ENCODE data around the gene DUS3L.
"Not testable (repeated sequence)": the region's sequence is repeated elsewhere in the genome, so short reads cannot be mapped to it uniquely, and the experiment has no call there.

DUS3L gene

DNA sequence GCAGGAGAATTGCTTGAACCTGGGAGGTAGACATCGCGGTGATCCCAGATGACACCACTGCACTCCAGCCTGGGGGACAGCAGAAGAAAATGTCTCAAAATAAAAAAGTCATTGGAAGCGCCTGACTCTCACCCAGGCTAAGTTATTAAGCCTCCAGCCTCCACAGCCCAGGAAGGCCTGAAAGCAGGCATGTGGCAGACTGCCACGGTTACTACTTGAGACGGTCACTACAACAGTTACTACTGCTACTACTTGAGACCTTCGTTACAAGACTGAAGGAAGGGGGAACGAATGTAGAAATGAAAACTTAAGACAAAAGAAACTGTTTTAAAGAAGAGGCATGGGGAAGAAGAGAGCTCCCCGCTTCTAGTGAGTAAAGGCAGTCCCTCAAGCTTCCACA lies 16.0 kb downstream of the DUS3L start:
- DNase-seq (ENCODE audit: low read depth in 2 of 2), result no peak

DNA sequence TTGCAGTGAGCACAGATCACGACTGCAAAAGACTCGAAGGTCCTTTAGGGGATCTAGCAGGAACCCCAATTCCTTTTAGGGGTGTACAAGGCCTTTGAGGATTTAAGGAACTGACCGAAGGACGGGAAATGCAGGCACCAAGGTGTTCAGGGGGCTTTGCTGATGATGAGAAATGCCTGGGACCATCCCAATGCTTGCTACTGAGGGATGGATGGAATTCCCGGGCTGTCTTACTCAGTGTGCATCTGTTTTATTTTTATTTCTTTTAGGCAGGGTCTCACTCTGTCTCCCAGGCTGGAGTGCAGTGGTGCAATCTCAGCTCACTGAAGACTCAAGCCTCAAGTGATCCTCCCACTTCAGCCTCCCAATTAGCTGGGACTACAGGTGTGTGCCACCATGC lies 17.7 kb downstream of the DUS3L start:
- no peak for DNase-seq (ENCODE audit: low read depth in 2 of 2)

DNA sequence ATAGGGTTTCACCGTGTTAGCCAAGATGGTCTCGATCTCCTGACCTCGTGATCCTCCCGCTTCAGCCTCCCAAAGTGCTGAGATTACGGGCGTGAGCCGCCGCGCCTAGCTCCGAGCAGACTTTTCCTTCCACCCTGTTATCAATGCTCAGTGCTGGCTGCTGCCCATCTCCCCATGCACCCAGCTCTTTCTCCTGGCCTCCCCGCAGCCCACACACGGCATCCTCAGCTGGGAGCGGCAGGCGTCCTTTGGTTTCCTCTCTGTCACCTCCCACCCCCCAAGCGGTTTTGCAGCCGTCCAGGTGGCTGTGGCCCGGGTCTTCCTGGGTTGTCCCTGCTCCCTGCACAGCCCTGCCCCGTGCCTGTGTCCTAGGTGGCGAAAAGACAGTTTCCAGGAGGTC lies 18.5 kb downstream of the DUS3L start:
- no peak for DNase-seq (ENCODE audit: low read depth in 2 of 2)

DNA sequence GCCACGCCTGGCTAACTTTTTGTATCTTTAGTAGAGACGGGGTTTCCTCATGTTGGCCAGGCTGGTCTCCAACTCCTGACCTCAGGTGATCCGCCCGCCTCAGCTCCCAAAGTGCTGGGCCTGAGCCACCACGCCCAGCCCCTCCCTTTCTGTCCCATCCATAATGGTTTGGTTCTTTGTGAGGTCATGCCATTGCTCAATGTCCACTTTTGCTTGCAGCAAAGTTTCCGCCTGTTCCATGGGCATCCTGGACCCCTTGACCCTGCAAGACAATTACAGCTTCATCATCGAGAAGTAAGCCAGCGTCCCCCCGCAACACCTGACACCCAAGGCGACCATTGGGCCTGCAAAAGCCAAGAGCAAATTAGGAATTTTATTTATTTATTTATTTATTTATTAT lies 23.0 kb downstream of the DUS3L start:
- DNase-seq (ENCODE audit: low read depth in 2 of 2), result no peak

DNA sequence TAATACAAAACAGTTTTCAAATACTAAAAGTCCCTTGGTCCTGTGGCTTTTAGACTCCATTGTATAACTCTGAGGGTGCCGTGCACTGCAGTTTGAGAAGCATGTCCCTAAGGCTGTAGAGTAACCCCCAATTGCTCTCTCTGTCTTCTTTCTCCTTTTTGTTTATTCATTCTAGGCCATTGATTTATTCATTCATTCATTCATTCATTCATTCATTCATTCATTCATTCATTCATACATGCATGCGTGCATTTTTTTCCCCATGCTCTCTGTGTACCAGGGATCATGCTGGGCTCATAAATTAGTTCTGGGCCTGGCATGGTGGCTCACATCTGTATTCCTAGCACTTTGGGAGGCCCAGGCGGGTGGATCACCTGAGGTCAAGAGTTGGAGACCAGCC lies 25.7 kb downstream of the DUS3L start:
- no peak for DNase-seq (ENCODE audit: low read depth in 2 of 2)

DNA sequence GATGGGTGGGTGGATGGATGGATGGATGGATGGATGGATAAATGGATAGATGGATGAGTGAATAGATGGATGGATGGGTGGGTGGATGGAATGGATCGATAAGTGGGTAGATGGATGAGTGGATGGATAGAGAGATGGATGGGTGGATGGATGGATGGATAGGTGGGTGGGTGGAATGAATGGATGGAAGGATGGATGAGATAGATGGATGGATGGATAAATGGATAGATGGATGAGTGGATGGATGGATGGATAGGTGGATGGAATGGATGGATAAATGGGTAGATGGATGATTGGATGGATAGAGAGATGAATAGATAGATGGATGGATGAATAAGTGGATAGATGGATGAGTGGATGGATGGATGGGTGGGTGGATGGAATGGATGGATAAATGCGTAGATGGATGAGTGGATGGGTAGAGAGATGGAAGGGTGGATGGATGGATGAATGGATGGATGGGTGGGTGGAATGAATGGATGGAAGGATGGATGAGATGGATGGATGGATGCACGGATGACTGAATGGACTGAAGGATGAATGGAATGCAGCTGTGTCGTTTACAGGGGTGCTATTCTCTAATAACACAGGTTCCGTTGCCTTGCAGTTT lies 28.2 kb downstream of the DUS3L start:
- DNase-seq (ENCODE audit: low read depth in 2 of 2), result no peak

DNA sequence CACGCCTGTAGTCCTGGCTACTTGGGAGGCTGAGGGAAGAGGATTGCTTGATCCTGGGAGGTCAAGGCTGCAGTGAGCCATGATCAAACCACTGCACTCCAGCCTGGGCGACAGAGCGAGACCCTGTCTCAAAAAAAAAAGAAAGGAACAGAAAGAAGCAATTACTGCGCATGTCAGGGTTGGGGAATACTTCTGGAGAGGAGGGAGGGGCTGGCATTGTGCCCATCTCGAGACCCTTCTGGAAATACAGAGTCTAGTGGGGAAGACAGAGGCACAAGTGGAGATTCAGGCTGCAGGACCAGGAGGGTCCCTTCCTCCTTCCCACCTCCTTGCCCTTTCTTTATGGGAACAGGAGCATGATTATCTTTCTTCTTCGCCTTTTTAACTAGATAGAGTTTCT lies 37.2 kb downstream of the DUS3L start:
- no peak for DNase-seq (ENCODE audit: low read depth in 2 of 2)

DNA sequence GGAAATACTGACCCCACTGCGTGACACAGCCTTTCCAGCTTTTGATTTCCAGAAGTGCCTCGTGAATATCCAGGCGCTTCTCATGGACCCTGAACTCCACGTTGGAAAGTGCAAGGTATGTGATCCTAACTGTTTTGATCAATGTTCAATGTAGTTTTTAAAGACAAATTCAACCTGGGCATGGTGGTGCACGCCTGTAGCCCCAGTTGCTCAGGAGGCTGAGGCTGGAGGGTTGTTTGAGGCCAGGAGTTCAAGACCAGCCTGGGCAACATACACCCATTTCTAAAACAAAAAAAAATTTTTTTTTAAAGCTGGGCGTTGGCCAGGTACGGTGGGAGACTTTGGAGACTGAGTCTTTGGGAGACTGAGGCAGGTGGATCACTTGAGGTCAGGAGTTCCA lies 39.3 kb downstream of the DUS3L start:
- no peak for DNase-seq (ENCODE audit: low read depth in 2 of 2)

DNA sequence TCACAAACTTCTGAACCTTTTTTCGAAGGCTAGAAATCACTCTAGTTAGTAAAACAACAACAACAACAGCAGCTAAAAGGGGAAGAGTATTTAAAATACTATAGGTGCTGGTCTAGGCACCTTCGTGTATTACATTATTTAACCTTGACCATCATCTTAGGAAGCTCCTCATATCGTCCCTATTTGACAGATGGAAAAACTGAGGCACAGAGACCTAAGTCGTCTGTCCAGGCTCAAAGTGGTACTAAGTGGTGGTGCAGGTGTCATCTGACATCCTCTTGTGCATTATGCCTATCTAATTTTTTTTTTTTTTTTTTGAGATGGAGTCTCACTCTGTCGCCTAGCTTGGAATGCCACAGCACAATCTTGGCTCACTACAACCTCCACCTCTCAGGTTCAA lies 41.5 kb downstream of the DUS3L start:
- DNase-seq (ENCODE audit: low read depth in 2 of 2), result no peak

DNA sequence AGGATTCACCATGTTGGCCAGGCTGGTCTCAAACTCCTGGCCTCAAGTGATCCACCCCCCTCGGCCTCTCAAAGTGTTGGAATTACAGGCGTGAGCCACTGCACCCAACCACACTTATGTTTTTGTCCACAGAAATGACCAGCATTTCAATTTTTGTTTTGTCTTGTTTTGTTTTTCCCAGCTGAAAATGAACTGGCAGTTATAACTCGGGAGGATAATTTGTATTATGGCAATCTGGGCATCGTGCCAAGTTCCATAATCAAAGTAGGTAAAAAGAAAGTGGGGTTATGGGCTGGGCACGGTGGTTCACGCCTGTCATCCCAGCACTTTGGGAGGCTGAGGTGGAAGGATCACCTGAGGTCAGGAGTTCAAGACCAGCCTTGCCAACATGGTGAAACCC lies 42.0 kb downstream of the DUS3L start:
- not testable (repeated sequence) for DNase-seq (ENCODE audit: low read depth in 2 of 2)

DNA sequence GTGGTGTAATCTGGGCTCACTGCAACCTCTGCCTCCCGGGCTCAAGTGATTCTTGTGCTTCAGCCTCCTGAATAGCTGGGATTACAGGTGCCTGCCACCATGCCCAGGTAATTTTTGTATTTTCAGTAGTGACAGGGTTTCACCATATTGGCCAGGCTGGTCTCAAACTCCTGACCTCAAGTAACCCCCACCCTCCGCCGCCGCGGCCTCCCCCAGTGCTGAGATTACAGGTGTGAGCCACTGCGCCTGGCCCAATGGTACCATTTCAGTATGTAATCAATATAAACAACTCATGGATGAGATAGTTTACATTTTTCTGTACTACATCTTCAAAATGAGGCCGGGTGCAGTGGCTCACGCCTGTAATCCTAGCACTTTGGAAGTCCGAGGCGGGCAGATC lies 46.0 kb downstream of the DUS3L start:
- DNase-seq (ENCODE audit: low read depth in 2 of 2), result not testable (repeated sequence)

DNA sequence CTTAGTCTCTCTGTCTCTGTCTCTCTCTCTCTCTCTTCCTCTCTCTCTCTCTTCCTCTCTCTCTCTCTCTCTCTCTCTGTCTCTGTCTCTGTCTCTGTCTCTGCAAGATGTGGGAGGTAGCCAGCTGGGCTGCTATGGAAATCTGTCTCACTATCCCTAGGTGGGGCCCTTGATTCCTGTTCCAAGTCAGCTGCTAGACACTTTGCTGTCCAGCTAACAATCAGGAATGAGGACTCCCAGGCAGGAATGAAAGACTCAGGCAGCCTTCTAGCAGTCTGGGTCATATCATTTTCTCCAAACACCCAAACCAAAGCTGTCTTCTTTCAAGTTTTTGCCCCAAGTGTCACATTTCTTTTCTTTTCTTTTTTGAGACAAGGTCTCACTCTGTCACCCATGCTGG lies 47.3 kb downstream of the DUS3L start:
- no peak for DNase-seq (ENCODE audit: low read depth in 2 of 2)

DNA sequence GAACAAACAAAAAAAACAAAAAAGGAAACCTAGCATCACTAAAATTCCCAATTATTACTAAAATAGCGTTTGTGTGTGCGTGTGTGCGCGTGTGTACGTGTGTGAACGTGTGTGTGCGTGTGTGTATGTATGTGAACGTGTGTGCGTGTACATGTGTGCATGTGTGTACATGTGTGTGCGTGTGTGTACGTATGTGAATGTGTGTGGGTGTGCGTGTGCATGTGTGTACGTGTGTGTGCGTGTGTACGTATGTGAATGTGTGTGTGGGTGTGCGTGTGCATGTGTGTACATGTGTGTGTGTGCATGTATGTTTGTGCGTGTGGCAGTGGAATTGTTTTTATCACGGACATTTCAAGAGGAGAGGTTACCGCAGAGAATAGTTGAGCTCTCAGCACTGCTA lies 48.9 kb downstream of the DUS3L start:
- no peak for DNase-seq (ENCODE audit: low read depth in 2 of 2)

DNA sequence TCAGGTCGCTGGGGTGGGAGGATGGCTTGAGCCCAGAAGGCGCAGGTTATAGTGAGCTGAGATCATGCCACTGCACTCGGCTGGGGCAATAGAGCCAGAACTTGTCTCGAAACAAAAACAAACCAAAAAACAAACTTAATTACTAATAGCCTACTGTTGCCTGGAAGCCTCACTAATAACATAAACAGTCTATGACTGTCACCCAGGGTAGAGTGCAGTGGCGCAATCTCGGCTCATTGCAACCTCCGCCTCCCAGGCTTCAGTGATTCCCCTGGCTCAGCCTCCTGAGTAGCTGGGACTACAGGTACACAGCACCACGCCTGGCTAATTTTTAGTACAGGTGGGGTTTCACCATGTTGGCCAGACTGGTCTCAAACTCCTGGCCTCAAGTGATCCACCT lies 52.5 kb downstream of the DUS3L start:
- no peak for DNase-seq (ENCODE audit: low read depth in 2 of 2)

Measured in fibroblast of skin of left biceps (primary cell).